GM12801 (cell line): ENCODE data around the gene FCRL5.

Experiments
- CTCF ChIP-seq: IDR thresholded peaks from one replicate; pipeline ENCODE4 v1.5.1; 2011; ENCODE audit warnings: control low read depth; ENCODE audit not compliant: insufficient read length; ENCODE audit errors: extremely low read depth

Gene FCRL5

GRCh38 chr1:157521056-157521455 lies 31.3 kb downstream of the FCRL5 start:
- no peak for TF ChIP-seq CTCF

GRCh38 chr1:157520386-157520935 lies 31.9 kb downstream of the FCRL5 start:
- no peak for TF ChIP-seq CTCF

- no peak for TF ChIP-seq CTCF
Observed at GRCh38 chr1:157519451-157519850, 32.9 kb downstream of the FCRL5 start.

- TF ChIP-seq CTCF: no peak
Observed at GRCh38 chr1:157517016-157517415, 35.3 kb downstream of the FCRL5 start.

- TF ChIP-seq CTCF: no peak
Observed at GRCh38 chr1:157515709-157516108, 36.6 kb downstream of the FCRL5 start.

- no peak for TF ChIP-seq CTCF
Observed at GRCh38 chr1:157515141-157515540, 37.2 kb downstream of the FCRL5 start.

GRCh38 chr1:157512036-157512969 lies 40.0 kb downstream of the FCRL5 start:
- TF ChIP-seq CTCF: no peak
